Osteoblast (primary cell): ENCODE results near the gene GNAI1. TPM values are rescaled to one million over a fixed set of nuclear protein-coding genes. Genes with fewer than 3 reads are reported as not detected.

Source experiments
- DNase-seq: peaks from one replicate; pipeline ENCODE4 v3.0.0; 2011; ENCODE audit warnings: low spot score, mixed read lengths; ENCODE audit not compliant: insufficient read length; ENCODE audit errors: missing footprints
- H2AFZ ChIP-seq: 2 replicates; pipeline ENCODE4 v1.6.0; 2011; ENCODE audit warnings: mild to moderate bottlenecking, low read length
- H3K27ac ChIP-seq: 2 replicates; pipeline ENCODE4 v1.5.1; 2011; ENCODE audit warnings: mild to moderate bottlenecking, low read depth, low read length, moderate library complexity
- H3K27me3 ChIP-seq: 2 replicates; pipeline ENCODE4 v1.6.0; 2012; ENCODE audit warnings: mild to moderate bottlenecking, control low read depth, inconsistent platforms, low read length, moderate library complexity; ENCODE audit not compliant: insufficient read depth
- H3K36me3 ChIP-seq: 2 replicates; pipeline ENCODE4 v1.5.1; 2011; ENCODE audit warnings: mild to moderate bottlenecking, low read length, control low read depth, moderate library complexity; ENCODE audit not compliant: insufficient read depth
- H3K4me1 ChIP-seq: 2 replicates; pipeline ENCODE4 v1.5.1; 2011; ENCODE audit warnings: mild to moderate bottlenecking, low read length, control low read depth, moderate library complexity; ENCODE audit not compliant: insufficient read depth
- H3K4me2 ChIP-seq: 2 replicates; pipeline ENCODE4 v1.6.0; 2011; ENCODE audit warnings: mild to moderate bottlenecking, low read length; ENCODE audit not compliant: insufficient read depth
- H3K4me3 ChIP-seq: fragments of 200-600 bp; sonication (generic); 3 replicates; pipeline ENCODE4 v1.5.1; 2012; ENCODE audit warnings: mild to moderate bottlenecking, low read length, inconsistent platforms; ENCODE audit not compliant: insufficient read depth
- H3K79me2 ChIP-seq: 2 replicates; pipeline ENCODE4 v1.6.0; 2012; ENCODE audit warnings: mild to moderate bottlenecking, low read length, control low read depth, inconsistent platforms; ENCODE audit not compliant: insufficient read depth
- H3K9me3 ChIP-seq: 2 replicates; pipeline ENCODE4 v1.5.1; 2011; ENCODE audit warnings: low read depth, low read length, control low read depth
- H4K20me1 ChIP-seq: 2 replicates; pipeline ENCODE4 v1.6.0; 2012; ENCODE audit warnings: mild to moderate bottlenecking, low read length, control low read depth; ENCODE audit not compliant: insufficient read depth
- total RNA-seq: library from RNA; depleted of rRNA; stranded (reverse); fragments of >200 nt; gene quantifications from 2 replicates; pipeline ENCODE4 v1.2.3, GENCODE V29; 2012
- TF ChIP-seq, protein P1 (sequence below): IDR thresholded peaks from 2 replicates; pipeline ENCODE4 v1.5.1; 2011; ENCODE audit warnings: mild to moderate bottlenecking, low read depth, low read length, moderate library complexity; ENCODE audit errors: extremely low read depth

GNAI1 gene
- 36.2 and 42.1 TPM in 2 replicates for total RNA-seq

DNA sequence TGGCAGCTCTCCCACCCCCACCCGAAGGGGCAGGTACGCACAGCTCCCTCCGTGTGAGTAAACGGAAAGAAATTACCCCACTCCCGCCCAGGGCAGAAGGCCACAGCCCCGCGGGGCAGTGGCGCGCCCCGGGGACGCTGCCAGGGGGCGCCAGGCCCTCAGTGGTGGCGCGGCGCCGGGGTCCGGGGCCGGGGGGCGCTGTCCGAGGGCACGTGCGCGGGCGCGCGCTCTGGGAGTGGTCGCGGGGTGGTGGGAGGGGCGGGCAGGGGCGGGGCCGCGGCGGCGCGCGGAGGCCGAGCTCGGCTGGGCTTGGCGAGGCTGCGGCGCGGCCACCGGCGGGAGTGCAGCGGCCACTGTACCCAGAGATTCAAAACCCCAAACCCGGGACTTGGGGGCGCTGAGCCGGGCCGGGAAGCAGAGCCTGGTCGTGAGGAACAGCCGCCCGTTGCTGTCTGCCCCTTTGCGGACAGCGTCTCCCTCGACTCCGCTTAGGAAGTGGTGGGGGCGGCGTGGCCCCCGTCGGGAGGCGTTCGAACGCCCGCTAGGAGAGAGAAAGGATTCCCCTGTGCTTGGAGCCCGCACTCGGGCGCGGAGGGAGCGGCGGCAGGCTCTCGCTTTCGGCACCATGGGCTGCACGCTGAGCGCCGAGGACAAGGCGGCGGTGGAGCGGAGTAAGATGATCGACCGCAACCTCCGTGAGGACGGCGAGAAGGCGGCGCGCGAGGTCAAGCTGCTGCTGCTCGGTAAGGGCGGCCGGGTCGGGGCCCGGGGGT, at the start of gene GNAI1:
Gene GNAI1 (plus strand): TSS at position 296 of the 773 bp plus-strand sequence. CDS start 330 bp downstream, at position 626.
- H3K27me3 ChIP-seq = no peaks in the 10 kb centered on the region
- peak; percentile 92 for DNase-seq
- peaks cover 39% of the 10 kb centered on the region for H3K79me2 ChIP-seq
- peak within 1 kb of the TSS; percentile 95 for H3K27ac ChIP-seq
- H3K4me3 ChIP-seq = peak within 1 kb of the TSS; percentile 95
- H3K4me1 ChIP-seq = peaks cover 15% of the 10 kb centered on the region
- H3K36me3 ChIP-seq = no peaks in the 10 kb centered on the region
- peaks cover 17% of the 10 kb centered on the region for H4K20me1 ChIP-seq
- H3K4me2 ChIP-seq = peak within 1 kb of the TSS; percentile 99
- no peaks in the 10 kb centered on the region for H3K9me3 ChIP-seq
- peak within 1 kb of the TSS; percentile 89 for H2AFZ ChIP-seq
- TF ChIP-seq, protein P1, sequence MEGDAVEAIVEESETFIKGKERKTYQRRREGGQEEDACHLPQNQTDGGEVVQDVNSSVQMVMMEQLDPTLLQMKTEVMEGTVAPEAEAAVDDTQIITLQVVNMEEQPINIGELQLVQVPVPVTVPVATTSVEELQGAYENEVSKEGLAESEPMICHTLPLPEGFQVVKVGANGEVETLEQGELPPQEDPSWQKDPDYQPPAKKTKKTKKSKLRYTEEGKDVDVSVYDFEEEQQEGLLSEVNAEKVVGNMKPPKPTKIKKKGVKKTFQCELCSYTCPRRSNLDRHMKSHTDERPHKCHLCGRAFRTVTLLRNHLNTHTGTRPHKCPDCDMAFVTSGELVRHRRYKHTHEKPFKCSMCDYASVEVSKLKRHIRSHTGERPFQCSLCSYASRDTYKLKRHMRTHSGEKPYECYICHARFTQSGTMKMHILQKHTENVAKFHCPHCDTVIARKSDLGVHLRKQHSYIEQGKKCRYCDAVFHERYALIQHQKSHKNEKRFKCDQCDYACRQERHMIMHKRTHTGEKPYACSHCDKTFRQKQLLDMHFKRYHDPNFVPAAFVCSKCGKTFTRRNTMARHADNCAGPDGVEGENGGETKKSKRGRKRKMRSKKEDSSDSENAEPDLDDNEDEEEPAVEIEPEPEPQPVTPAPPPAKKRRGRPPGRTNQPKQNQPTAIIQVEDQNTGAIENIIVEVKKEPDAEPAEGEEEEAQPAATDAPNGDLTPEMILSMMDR = peak; percentile 17

DNA sequence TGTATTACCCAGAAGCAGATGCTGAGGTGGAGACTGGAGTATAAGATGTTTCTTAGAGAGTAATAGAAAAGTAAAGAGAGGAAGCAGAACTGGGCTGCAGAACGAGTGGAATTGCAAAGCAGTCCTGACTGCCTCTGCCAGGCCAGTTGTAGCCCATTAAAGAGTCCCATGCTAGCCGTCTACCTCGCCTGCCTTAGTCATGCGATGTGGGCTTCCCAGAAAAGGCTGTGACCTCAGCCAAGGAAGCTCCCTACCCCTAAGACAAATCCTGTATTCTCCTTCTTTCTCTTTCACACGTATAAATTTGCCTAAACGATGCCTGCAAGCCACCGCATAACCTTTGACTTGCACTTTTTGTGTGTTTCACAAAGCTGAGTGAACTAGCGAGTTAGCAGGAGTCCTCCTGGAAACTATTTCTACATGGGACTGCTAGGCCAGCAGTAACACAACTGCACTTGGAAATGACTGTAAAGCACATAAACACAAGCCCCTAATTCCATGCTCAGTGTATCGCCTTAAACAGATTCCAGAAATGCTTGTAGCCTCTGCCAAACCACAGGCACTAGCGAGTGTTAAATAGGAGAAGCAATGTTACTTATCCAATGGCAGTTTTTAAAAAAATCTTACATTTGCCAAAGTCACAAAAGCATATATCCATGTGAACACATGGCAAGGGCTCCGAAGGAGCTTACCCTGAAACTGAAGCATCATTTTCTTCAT, 47.4 kb upstream of the GNAI1 start:
- DNase-seq = no peak
- TF ChIP-seq, protein P1 = no peak
- Histone ChIP-seq H3K9me3 (no peaks in the 10 kb centered on the region), H3K4me3 (peak overlapping the region; percentile 26), H4K20me1 (no peaks in the 10 kb centered on the region), H3K27ac (peak overlapping the region; percentile 62), H3K36me3 (no peaks in the 10 kb centered on the region), H3K79me2 (no peaks in the 10 kb centered on the region), H3K4me1 (peaks cover 29% of the 10 kb centered on the region), H3K4me2 (peak overlapping the region; percentile 69), H2AFZ (peak overlapping the region; percentile 80), H3K27me3 (no peaks in the 10 kb centered on the region)

DNA sequence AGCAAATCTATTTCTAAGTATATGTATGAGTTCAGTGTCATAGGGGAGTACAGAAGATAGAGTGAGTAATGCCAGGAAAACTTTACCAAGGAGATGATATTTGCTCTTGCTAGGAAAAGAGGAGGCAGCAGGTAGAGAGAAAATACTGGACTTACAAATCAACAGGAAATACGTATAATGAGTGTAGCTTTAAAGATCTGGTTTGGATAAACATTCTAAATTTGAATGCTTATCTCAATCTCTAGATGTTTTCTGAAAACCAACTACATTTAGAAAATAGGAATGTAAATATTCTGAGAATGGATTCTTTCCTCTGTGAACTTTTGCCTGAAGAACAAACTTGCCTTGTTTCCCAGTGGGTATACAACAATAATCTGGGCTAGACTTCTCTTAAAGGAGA, 46.9 kb upstream of the GNAI1 start:
- Histone ChIP-seq H3K4me3 (peak overlapping the region; percentile 26), H3K27me3 (no peaks in the 10 kb centered on the region), H3K4me2 (peak overlapping the region; percentile 69), H3K36me3 (no peaks in the 10 kb centered on the region), H3K79me2 (no peaks in the 10 kb centered on the region), H4K20me1 (no peaks in the 10 kb centered on the region), H3K27ac (peak overlapping the region; percentile 62), H3K9me3 (no peaks in the 10 kb centered on the region), H3K4me1 (peaks cover 29% of the 10 kb centered on the region), H2AFZ (peak overlapping the region; percentile 80)
- no peak for DNase-seq
- TF ChIP-seq, protein P1 = no peak

DNA sequence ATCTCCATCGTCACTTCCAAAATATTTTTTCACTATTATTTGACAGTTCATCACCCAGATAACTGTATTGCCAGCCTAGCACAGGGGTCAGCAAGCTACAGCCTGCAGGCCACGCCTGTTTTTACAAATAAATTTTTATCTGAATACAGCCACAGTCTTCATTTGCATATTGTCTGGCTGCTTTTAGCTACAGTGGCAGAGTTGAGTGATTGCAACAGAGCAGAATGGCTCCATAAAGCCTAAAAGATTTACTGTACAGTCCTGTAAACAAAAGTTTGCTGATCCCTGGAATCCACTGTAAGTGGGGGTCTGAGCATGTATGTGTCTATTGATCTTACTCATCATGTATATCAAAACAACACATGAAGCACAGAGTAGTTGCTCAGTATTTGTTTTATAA, 45.9 kb upstream of the GNAI1 start:
- peak overlapping the region; percentile 69 for H3K4me2 ChIP-seq
- H4K20me1 ChIP-seq = no peaks in the 10 kb centered on the region
- no peaks in the 10 kb centered on the region for H3K79me2 ChIP-seq
- H3K4me1 ChIP-seq = peaks cover 29% of the 10 kb centered on the region
- DNase-seq = no peak
- H3K36me3 ChIP-seq = no peaks in the 10 kb centered on the region
- TF ChIP-seq, protein P1 = no peak
- H3K4me3 ChIP-seq = no peak overlapping the region
- H3K27ac ChIP-seq = no peak overlapping the region
- peak overlapping the region; percentile 80 for H2AFZ ChIP-seq
- H3K9me3 ChIP-seq = no peaks in the 10 kb centered on the region
- no peaks in the 10 kb centered on the region for H3K27me3 ChIP-seq
